PC-3 (cell line): ENCODE data around the gene SHMT1.
"Not testable (repeated sequence)": the region's sequence is repeated elsewhere in the genome, so short reads cannot be mapped to it uniquely, and the experiment has no call there.

ENCODE experiments used
- EZH2 ChIP-seq: fragments of 300-600 bp; sonication (generic); IDR thresholded peaks from one replicate; pipeline ENCODE4 v1.6.1; 2017; ENCODE audit warnings: antibody characterized with exemption, mild to moderate bottlenecking, low read length; ENCODE audit not compliant: unreplicated experiment
- TF ChIP-seq, protein P1 (sequence below): fragments of 300-600 bp; sonication (generic); conservative IDR thresholded peaks from 2 replicates; pipeline ENCODE4 v1.5.1; 2017; ENCODE audit warnings: antibody characterized with exemption, low read depth, mild to moderate bottlenecking, low read length

GRCh38 chr17:18383079-18383481 lies 19.7 kb upstream of the SHMT1 start:
- TF ChIP-seq, protein P1, sequence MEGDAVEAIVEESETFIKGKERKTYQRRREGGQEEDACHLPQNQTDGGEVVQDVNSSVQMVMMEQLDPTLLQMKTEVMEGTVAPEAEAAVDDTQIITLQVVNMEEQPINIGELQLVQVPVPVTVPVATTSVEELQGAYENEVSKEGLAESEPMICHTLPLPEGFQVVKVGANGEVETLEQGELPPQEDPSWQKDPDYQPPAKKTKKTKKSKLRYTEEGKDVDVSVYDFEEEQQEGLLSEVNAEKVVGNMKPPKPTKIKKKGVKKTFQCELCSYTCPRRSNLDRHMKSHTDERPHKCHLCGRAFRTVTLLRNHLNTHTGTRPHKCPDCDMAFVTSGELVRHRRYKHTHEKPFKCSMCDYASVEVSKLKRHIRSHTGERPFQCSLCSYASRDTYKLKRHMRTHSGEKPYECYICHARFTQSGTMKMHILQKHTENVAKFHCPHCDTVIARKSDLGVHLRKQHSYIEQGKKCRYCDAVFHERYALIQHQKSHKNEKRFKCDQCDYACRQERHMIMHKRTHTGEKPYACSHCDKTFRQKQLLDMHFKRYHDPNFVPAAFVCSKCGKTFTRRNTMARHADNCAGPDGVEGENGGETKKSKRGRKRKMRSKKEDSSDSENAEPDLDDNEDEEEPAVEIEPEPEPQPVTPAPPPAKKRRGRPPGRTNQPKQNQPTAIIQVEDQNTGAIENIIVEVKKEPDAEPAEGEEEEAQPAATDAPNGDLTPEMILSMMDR: not testable (repeated sequence)
- TF ChIP-seq EZH2: not testable (repeated sequence)
